Measurements from ENCODE around the gene PIKFYVE.

DNA sequence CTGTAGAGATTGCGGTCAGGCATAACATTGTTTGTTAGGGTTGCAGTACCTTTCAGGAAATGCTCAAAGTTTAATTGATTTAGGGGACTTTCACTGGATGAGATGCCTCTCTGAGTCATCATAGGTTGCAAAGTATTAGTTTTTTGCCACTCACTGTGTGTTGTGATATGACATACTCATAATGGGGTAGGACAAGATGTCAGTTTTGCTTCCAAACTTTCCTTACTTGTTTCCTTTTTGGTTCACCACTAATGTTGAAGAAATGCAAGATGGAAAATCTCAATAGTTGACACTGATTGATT, 105.5 kb downstream of the PIKFYVE start:
- TF ChIP-seq CTCF (IDR thresholded peaks at IDR 0.05) = no peak
- TF ChIP-seq POLR2A (IDR thresholded peaks at IDR 0.05) = no peak

Data from breast epithelium (tissue), 3 donors.